GM21423 (cell line): ENCODE measurements around the gene CTIF.
A peak's percentile ranks its signal among the peaks of the same experiment; 100 is the strongest.

Experiments used
- ATAC-seq: cut with Tn5 transposase; IDR thresholded peaks from one replicate; pipeline ENCODE4 v1.9.1; 2021; ENCODE audit warnings: mild to moderate bottlenecking, moderate library complexity; ENCODE audit not compliant: unreplicated experiment

Gene CTIF

GRCh38 chr18:48887905-48888772, 349.3 kb downstream of the CTIF start:
- ATAC-seq, result no peak

- ATAC-seq, result no peak
Observed at GRCh38 chr18:48888773-48889080, 349.9 kb downstream of the CTIF start.

- ATAC-seq, result no peak
Observed at GRCh38 chr18:48889115-48889941, 350.5 kb downstream of the CTIF start.

- no peak for ATAC-seq
Observed at GRCh38 chr18:48889981-48890762, 351.3 kb downstream of the CTIF start.

- ATAC-seq, result no peak
Observed at GRCh38 chr18:48891721-48892120, 352.9 kb downstream of the CTIF start.

GRCh38 chr18:48892146-48892855, 353.5 kb downstream of the CTIF start:
- ATAC-seq, result no peak

GRCh38 chr18:48893061-48893607, 354.3 kb downstream of the CTIF start:
- ATAC-seq, result no peak

- no peak for ATAC-seq
Observed at GRCh38 chr18:48893608-48894600, 355.1 kb downstream of the CTIF start.

GRCh38 chr18:48894799-48895346, 356.0 kb downstream of the CTIF start:
- no peak for ATAC-seq

GRCh38 chr18:48896326-48896874, 357.6 kb downstream of the CTIF start:
- no peak for ATAC-seq

- ATAC-seq, result peak; percentile 59
Observed at GRCh38 chr18:48896875-48897511, 358.2 kb downstream of the CTIF start.

- ATAC-seq, result no peak
Observed at GRCh38 chr18:48897531-48897930, 358.7 kb downstream of the CTIF start.

GRCh38 chr18:48898521-48898920, 359.7 kb downstream of the CTIF start:
- no peak for ATAC-seq

- no peak for ATAC-seq
Observed at GRCh38 chr18:48899558-48900174, 360.8 kb downstream of the CTIF start.

GRCh38 chr18:48900469-48900868, 361.6 kb downstream of the CTIF start:
- no peak for ATAC-seq

GRCh38 chr18:48901145-48902022, 362.6 kb downstream of the CTIF start:
- ATAC-seq, result no peak
